Measurements from ENCODE around the gene SRP19. TPM values are rescaled to one million over a fixed set of nuclear protein-coding genes. Genes with fewer than 3 reads are reported as not detected.

The SRP19 gene
- total and polyA plus RNA-seq, 11 donors, result 23.6 to 81.7 (median 28.4) TPM

DNA sequence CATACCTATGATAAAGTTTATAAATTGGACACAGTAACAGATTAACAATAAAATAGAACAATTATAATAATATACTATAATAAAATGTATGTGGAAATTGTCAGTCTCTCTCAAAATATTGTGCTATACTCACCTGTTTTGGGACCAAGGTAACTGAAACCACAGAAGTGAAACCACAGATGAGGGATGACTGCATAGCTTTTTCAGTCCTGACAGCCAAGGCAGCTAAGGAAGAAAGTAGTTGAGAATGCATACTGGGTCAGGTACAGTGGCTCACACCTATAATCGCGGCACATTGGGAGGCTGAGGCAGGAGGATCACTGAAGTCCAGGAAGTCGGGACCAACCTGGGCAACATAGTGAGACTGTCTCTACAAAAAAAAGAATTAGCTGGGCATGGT is 8.9 kb downstream of the SRP19 start:
- DNase-seq (no peak), ATAC-seq (no peak)
- Histone ChIP-seq H3K4me3 (no peak overlapping the region), H3K4me1 (peaks cover 0 to 10% (median 0%) of the 10 kb centered on the region in 12 donors), H3K9me3 (no peaks in the 10 kb centered on the region), H3K36me3 (peaks cover 0 to 82% (median 68%) of the 10 kb centered on the region in 9 donors), H3K27me3 (no peaks in the 10 kb centered on the region), H3K27ac (no peak overlapping the region)
- WGBS, 4 donors, result 96 to 100% (median 98%) methylated on average over 3 of the region's 3 CpGs
- no peak for TF ChIP-seq POLR2A (IDR thresholded peaks at IDR 0.05)
- TF ChIP-seq, protein P1, sequence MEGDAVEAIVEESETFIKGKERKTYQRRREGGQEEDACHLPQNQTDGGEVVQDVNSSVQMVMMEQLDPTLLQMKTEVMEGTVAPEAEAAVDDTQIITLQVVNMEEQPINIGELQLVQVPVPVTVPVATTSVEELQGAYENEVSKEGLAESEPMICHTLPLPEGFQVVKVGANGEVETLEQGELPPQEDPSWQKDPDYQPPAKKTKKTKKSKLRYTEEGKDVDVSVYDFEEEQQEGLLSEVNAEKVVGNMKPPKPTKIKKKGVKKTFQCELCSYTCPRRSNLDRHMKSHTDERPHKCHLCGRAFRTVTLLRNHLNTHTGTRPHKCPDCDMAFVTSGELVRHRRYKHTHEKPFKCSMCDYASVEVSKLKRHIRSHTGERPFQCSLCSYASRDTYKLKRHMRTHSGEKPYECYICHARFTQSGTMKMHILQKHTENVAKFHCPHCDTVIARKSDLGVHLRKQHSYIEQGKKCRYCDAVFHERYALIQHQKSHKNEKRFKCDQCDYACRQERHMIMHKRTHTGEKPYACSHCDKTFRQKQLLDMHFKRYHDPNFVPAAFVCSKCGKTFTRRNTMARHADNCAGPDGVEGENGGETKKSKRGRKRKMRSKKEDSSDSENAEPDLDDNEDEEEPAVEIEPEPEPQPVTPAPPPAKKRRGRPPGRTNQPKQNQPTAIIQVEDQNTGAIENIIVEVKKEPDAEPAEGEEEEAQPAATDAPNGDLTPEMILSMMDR (IDR thresholded peaks at IDR 0.05), result no peak
- intact Hi-C loops (cut with DNase I), result loop anchor here in 2 of 10 donors (10.0 kb wide), 2 partner anchors 45 to 55 kb away; partner anchors contain the start of gene REEP5 (in 1 of the 2)

GRCh38 chr5:112870966-112871365 is 9.9 kb downstream of the SRP19 start:
- intact Hi-C loops (cut with DNase I), result no loop called here
- no peak for TF ChIP-seq POLR2A (IDR thresholded peaks at IDR 0.05)
- TF ChIP-seq, protein P1 (IDR thresholded peaks at IDR 0.05), result no peak
- Histone ChIP-seq H3K4me1 (peaks cover 0 to 10% (median 0%) of the 10 kb centered on the region in 12 donors), H3K9me3 (no peaks in the 10 kb centered on the region), H3K4me3 (no peak overlapping the region), H3K36me3 (peaks cover 0 to 81% (median 68%) of the 10 kb centered on the region in 9 donors), H3K27ac (no peak overlapping the region), H3K27me3 (no peaks in the 10 kb centered on the region)
- DNase-seq, result no peak
- 58 to 78% (median 63%) methylated on average over 3 of the region's 3 CpGs for WGBS, 4 donors
- ATAC-seq, result no peak

GRCh38 chr5:112876362-112876761 is 15.3 kb downstream of the SRP19 start:
- 64 to 70% (median 67%) methylated on average over 2 of the region's 2 CpGs for WGBS, 4 donors
- intact Hi-C loops (cut with DNase I), result no loop called here
- no peak for TF ChIP-seq POLR2A (IDR thresholded peaks at IDR 0.05)
- TF ChIP-seq, protein P1 (IDR thresholded peaks at IDR 0.05), result no peak
- no peak overlapping the region for H3K4me3 ChIP-seq
- H3K4me1 ChIP-seq, result peaks cover 0 to 27% (median 10%) of the 10 kb centered on the region in 12 donors
- ATAC-seq (no peak), DNase-seq (no peak)
- no peak overlapping the region for H3K27ac ChIP-seq
- H3K36me3 ChIP-seq, result peaks cover 0 to 80% (median 71%) of the 10 kb centered on the region in 9 donors
- no peaks in the 10 kb centered on the region for H3K9me3 ChIP-seq
- H3K27me3 ChIP-seq, result no peaks in the 10 kb centered on the region

GRCh38 chr5:112878101-112878500 is 17.0 kb downstream of the SRP19 start:
- 65 to 77% (median 67%) methylated on average over 4 of the region's 4 CpGs for WGBS, 4 donors
- peak overlapping the region in 1 of 12 donors; percentile 22 for H3K27ac ChIP-seq
- peaks cover 0 to 88% (median 81%) of the 10 kb centered on the region in 9 donors for H3K36me3 ChIP-seq
- intact Hi-C loops (cut with DNase I), result no loop called here
- H3K9me3 ChIP-seq, result no peaks in the 10 kb centered on the region
- TF ChIP-seq POLR2A (IDR thresholded peaks at IDR 0.05), result no peak
- TF ChIP-seq, protein P1 (IDR thresholded peaks at IDR 0.05), result no peak
- ATAC-seq (no peak), DNase-seq (no peak)
- H3K4me1 ChIP-seq, result peaks cover 0 to 30% (median 12%) of the 10 kb centered on the region in 12 donors
- H3K4me3 ChIP-seq, result no peak overlapping the region
- H3K27me3 ChIP-seq, result no peaks in the 10 kb centered on the region

Measured in heart left ventricle (tissue), 16 donors.